NCI-H2029 (cell line): ENCODE data around the gene LRBA.

Experiments
- DNase-seq: peaks from one replicate; lab custom pipeline; 2025; lab: John Stamatoyannopoulos, UW

Gene LRBA

DNA sequence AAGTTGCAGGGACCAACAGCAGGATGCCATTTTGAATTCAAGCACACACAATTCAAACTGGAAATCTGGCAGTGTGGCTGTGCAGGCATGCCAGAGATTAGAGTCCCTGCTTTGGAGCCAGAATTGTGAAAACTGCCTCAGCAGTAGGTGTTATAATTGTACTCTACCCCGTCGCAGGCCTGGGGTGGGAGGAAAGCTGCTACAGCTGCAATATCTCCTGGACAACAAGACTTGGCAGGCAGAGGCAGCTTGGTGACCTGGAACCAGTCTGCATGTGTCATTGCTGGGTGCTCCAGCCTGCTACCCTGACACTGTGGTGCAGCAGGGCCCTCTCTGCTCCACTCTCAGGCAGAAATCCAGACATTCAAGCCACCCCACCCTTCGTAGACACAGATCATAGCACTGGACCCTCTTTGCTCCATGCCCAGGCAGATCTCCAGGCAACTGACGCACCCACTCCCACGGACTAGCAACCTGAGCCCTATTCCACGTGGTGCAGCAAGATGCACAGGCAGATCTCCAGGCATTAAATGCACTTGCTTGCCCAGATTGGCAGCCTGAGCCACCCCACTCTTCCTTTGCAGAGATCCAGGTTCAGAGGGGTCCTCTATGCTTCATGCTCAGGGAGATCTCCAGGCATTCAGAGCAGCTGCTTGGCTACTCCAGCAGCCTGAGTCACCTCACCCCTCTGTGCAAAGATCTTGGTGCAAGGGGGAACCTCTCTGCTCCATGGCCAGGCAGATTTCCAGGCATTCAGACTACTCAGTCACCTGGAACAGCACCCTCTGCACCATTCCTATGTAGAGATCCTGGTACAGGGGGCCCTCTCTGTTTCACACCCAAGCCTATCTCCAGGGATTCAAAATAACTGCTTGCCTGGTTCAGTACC lies 140.5 kb downstream of the LRBA start:
- DNase-seq: no peak

DNA sequence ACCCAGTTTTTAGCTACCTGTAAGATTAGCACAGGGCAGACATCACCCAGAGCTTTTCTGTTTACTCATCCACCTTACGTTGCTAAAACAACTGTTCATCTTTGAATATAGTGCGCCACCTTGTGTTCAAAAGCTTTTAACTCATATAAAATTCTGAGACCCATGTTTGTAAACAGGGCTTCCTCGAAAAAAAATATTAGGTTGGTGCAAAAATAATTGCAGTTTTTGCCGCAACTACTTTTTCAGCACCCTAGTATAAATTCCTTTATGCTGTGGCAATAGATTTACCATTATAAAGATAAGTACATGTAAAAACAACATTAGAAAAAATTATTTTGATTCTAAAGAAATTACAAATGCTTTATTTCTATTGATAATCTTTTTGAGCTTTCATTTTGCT lies 147.9 kb downstream of the LRBA start:
- DNase-seq: peak; percentile 78

DNA sequence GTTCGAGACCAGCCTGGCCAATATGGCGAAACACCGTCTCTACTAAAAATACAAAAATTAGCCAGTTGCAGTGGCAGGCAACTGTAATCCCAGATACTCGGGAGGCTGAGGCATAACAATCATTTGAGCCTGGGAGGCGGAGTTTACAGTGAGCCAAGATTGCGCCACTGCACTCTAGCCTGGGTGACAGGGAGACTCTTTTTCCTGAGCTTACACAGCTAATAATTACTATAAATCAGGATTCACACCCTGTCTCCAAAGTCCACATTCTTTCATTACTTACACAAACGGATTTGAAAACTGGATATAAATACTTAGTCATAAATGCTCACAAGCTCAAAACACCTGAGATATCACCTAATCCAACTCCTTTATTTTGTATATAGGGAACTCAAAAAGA lies 151.6 kb downstream of the LRBA start:
- no peak for DNase-seq

DNA sequence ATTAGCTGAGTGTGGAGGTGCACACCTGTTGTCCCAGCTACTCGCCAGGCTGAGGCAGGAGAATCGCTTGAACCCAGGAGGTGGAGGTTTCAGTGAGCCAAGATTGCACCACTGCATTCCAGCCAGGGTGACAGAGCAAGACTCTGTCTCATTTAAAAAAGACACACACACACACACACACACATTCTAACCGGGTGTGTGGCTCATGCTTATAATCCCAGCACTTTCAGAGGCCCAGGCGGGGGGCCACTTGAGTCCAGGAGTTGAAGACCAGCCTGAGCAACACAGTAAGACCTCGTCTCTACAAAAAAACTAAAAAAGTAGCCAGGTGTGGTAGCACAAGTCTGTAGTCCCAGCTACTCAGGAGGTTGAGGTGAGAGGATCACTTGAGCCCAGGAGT lies 152.3 kb downstream of the LRBA start:
- no peak for DNase-seq

- no peak for DNase-seq
Observed at GRCh38 chr4:150859453-150859852, 155.6 kb downstream of the LRBA start.

DNA sequence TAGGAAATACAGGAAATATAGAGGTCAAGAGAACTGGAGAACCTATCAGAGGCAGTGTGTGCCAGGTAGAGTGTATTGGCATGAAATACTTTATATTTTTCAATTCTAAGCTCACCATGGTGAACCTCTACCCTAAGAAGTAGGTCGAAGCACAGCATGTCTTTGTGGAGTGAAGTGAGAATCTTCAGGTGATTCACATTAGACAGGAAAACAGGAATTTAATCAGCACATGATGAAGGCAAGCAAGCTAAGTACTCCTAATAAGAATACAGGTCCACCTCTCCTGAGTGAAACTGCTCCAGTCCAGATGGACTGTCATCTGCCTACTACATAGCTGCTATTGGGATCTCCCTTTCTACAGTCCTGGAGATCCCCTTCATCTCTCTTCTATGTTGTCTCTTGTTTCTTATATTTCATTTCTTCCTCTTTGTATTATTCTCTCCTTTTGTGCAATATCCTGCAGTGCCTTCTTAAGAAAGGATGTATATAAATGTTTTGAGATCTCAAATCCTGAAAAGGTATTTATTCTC lies 159.0 kb downstream of the LRBA start:
- DNase-seq: no peak

- DNase-seq: no peak
Observed at GRCh38 chr4:150854600-150854999, 160.5 kb downstream of the LRBA start.

DNA sequence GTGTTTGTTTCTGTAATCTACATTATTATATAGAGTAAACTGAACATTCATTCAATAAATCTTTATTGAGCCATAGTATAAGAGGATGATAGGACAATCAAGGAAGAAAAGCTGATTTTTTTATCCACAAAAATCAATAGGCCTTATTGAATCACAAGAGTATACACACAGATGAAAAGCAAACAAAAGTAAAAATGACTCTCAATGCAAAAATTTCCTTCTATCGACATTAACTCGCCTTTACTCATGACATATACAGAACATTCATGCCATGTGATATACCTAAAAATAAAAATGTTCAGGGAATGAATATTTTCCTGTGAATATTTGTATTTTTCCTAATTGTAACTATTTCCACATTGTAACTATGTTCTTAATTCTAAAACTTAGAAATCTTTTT lies 161.2 kb downstream of the LRBA start:
- no peak for DNase-seq

- DNase-seq: no peak
Observed at GRCh38 chr4:150852216-150852615, 162.9 kb downstream of the LRBA start.

DNA sequence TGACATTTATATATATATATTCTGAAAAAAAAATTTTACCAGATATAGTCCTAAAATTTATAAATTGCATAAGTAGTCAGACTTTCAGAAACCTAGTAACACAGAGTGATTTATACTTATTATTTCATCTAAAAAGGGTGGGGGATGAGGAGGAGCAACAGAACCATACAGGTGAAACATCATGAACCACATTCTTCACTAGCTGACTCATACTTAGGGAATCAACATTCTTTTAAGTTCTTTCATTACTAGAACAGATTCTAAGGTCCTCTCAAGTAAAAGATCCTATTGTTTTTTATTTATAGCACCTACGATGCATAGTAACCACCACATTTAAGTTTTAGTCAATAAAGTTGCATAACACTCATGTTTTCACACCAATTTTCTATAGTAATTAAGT lies 166.1 kb downstream of the LRBA start:
- no peak for DNase-seq

GRCh38 chr4:150828159-150828558 lies 186.9 kb downstream of the LRBA start:
- no peak for DNase-seq

DNA sequence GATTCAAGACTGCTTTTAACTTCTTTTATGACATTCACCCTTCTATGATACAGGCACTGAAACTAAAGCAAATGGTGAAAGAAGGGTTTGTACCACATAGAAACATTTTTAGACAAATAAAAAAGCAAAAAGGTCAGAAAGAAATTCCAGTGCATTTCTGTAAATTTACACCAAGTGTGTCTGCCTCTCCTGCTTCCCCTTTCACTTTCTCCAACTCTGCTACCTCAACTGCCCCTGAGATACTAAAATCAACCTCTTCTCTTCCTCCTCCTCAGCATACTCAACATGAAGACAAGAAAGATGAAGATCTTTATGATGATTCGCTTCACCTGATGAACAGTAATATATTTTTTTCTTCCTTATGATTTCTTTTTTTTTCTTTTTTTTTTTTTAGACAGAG lies 187.9 kb downstream of the LRBA start:
- no peak for DNase-seq

- DNase-seq: no peak
Observed at GRCh38 chr4:150826306-150826705, 188.8 kb downstream of the LRBA start.

DNA sequence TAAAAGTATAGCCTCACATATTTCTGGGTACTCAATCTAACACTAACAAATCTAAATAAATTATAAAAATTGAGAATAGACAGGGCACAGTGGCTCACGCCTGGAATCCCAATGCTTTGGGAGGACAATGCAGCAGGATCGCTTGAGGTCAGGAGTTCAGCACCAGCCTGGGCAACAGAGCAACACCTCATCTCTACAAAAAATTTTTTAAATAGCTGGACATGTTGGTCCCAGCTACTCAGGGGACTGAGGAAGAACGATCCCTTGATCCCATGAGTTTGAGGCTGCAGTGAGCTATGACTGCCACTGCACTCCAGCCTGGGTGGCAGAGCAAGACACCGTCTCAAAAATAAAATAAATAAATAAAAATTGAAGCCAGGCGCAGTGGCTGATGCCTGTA lies 192.7 kb downstream of the LRBA start:
- no peak for DNase-seq

- DNase-seq: no peak
Observed at GRCh38 chr4:150821641-150822040, 193.4 kb downstream of the LRBA start.

DNA sequence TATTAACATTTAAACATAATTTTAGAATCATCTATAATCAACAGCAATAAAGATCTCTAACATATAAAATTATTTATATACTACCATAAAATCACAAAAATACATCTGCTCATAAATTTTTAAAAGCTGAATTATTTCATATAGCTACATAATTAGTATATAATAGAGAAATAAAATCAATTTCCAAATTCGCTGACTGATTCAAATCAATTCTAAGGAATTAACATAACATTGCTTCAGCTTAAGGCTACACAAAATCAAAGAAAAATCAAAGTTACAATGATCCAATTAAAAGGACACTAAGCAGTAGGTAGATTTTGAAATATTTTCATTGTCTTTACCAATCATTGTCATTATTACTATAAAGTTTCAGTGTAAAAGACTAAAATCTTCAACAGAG lies 194.7 kb downstream of the LRBA start:
- DNase-seq: no peak

- DNase-seq: no peak
Observed at GRCh38 chr4:150818661-150819060, 196.4 kb downstream of the LRBA start.

DNA sequence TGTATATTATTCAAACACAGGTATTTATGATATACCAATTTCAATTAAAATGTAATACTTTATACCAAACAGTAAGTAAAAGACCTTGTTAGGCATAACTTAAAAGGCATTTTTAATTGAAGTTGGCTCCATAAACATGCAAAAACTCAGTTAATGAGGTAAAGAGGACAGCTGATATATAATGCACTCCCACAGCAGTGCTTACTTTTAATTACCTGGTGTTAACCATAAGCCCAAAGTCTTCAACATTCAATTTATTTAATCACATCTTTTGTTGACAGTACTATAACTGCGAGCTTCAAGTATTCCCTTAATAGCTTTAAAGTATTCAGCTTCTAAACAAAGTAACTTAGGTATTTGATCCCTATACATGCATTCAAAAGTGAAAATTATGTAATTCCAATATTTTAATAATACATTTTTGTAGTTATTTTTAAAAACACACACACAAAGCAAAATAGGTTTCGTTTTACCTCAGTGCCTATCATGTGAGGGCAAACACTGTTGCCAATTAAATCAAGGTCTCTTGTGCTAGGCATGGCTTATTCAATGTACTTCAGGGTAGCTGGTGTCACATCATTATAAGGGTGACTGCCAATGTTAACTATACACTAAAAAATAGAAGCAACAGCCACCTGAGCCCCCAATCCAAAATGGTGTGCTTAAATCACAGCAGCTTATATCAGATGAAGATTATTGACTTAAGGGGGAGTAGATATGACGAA lies 197.1 kb downstream of the LRBA start:
- DNase-seq: no peak

DNA sequence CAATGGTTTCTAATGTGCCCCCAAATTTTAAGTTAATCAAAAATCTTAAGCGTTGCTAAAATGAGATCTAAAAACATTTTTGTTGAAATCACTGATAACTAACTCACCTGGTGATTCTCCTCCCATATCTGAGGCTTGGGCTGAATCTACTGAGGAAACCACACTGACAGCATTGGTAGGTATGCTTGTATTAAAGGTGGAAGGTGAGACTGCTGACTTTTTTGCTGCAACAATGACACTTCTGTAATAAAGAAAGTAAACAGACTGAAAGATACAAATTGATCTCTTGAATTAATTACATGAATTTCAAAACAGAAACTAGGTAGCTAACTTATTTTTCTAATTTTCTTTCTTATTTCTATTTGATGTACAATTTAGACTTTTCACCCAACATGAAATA lies 198.1 kb downstream of the LRBA start:
- DNase-seq: no peak

DNA sequence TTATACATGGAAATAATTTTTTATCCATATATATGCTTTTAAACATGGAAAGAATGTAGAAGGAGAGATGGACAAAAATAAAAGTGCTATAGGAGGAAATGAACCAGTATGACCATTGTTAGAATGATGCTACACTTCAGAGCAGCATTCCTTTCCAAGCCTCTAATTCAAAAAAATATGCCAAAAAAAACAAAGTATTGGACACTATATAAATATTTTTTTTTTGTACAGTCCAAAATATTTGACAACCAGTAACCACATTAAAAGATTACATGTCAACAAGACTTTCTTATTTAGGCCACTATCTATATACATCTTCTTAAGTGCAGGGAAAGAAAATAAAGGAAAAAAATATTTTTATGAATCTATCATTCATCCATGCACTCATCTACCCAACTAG lies 198.6 kb downstream of the LRBA start:
- no peak for DNase-seq

DNA sequence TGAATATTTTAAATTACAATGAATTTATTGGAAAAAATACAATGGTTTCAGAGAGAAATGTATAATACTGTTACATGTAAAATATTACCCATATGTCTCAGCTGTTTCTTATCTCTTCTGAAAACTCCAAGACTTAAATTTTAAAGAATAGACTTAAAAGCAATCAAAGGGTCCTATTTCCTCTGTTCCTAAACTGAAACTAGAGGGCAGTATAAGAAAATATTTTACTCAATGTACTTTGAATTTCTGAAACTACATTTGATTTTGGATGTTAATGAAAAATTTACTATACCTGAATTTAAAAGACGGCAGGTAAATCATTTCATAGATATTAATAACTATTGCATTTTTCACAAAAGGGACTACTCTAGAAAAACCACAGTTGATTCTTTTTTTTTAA lies 200.2 kb downstream of the LRBA start:
- DNase-seq: no peak

DNA sequence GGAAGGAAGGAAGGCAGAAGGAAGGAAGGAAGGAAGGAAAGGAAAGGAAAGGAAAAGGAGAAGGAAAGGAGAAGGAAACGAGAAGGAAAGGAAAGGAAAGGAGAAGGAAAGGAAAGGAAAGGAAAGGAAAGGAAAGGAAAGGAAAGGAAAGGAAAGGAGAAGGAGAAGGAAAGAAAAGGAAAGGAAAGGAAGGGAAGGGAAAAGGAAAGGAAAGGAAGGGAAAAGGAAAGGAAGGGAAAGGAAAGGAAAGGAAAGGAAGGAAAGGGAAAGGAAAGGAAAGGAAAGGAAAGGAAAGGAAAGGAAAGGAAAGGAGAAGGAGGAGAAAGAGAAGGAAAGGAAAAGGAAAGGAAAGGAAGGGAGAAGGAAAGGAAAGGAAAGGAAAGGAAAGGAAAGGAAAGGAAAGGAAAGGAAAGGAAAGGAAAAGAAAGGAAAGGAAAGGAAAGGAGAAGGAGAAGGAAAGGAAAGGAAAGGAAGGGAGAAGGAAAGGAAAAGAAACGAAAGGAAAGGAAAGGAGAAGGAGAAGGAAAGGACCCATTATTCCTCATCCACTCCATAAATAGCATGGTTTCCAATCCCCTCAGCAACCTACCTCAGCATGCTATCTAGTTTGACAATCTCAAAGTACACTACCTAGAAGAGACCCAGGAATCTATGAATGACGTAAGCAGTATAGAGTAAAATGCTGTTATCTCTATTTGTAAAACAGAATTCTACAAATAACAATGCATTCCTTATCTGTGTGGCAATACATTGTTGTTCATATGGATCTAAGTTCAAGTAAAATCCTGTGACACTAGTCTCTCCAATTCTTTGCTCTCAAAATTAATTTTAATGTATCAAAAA lies 209.7 kb downstream of the LRBA start:
- DNase-seq: no peak
